H1 (cell line): ENCODE results near the gene ARAP3. TPM values are rescaled to one million over a fixed set of nuclear protein-coding genes. Genes with fewer than 3 reads are reported as not detected.

Source experiments
- CTCF ChIA-PET: fragments of 300-600 bp; sonication (Branson Sonifier 250); formaldehyde crosslinking; loops from one replicate; lab custom pipeline; 2021; ENCODE audit not compliant: partially characterized antibody; lab: Charles Lee
- POLR2A ChIA-PET: fragments of 300-600 bp; sonication (Branson Sonifier 250); formaldehyde crosslinking; loops from one replicate; lab custom pipeline; 2021; ENCODE audit warnings: inconsistent platforms; ENCODE audit not compliant: partially characterized antibody; lab: Charles Lee
- DNase-seq, 2 experiments: peaks; one replicate each; pipeline versions ENCODE4 v3.0.0 to v3.0.0-alpha.2; 2010 to 2022; ENCODE audit warnings: low spot score in 2 of 2, low read depth in 1 of 2, mixed read lengths in 1 of 2
- FAIRE-seq: peaks from 2 replicates; lab custom pipeline; 2011; peaks lifted over from hg19 to GRCh38; lab: Jason Lieb, UNC
- H2AFZ ChIP-seq: 2 replicates; pipeline ENCODE4 v1.8.1; 2012; ENCODE audit warnings: low read length, inconsistent platforms
- H2AK5ac ChIP-seq: 2 replicates; pipeline ENCODE4 v1.6.1; 2013; ENCODE audit warnings: low read depth, low read length
- H2BK120ac ChIP-seq: replicated peaks from 2 replicates; pipeline ENCODE3; 2013; ENCODE audit warnings: low read depth, low read length, inconsistent platforms
- H2BK12ac ChIP-seq: 2 replicates; pipeline ENCODE4 v1.6.1; 2013; ENCODE audit warnings: low read depth, low read length
- H2BK15ac ChIP-seq: 2 replicates; pipeline ENCODE4 v1.6.1; 2013; ENCODE audit warnings: low read length
- H2BK20ac ChIP-seq: 2 replicates; pipeline ENCODE4 v1.6.1; 2013; ENCODE audit warnings: low read length
- H2BK5ac ChIP-seq: 2 replicates; pipeline ENCODE4 v1.6.1; 2013; ENCODE audit warnings: low read depth, low read length
- H3K14ac ChIP-seq: 2 replicates; pipeline ENCODE4 v1.6.1; 2013; ENCODE audit warnings: inconsistent platforms; ENCODE audit not compliant: insufficient read length
- H3K18ac ChIP-seq: 2 replicates; pipeline ENCODE4 v1.6.1; 2013; ENCODE audit warnings: low read length; ENCODE audit errors: extremely low read depth
- H3K23ac ChIP-seq: 2 replicates; pipeline ENCODE4 v1.6.1; 2013; ENCODE audit warnings: inconsistent platforms; ENCODE audit not compliant: insufficient read length
- H3K23me2 ChIP-seq: 2 replicates; pipeline ENCODE4 v1.6.1; 2013; ENCODE audit warnings: low read depth, low read length
- H3K27ac ChIP-seq: 2 replicates; pipeline ENCODE4 v1.6.1; 2011; ENCODE audit warnings: low read depth, low read length, inconsistent platforms
- H3K27me3 ChIP-seq, 4 experiments: replicated peaks in 1 of 4; 1 replicate in 1 of 4; 2 replicates in 3 of 4; pipeline versions ENCODE4 v1.6.1 to v1.8.1; 2011 to 2013; ENCODE audit warnings: low read length in 3 of 4, mild to moderate bottlenecking in 3 of 4, inconsistent platforms in 2 of 4, mixed read lengths in 2 of 4, moderate library complexity in 1 of 4; ENCODE audit not compliant: control insufficient read depth in 3 of 4, insufficient read depth in 3 of 4; ENCODE audit errors: extremely low read depth in 1 of 4
- H3K36me3 ChIP-seq, 4 experiments: 2 replicates each; pipeline versions ENCODE4 v1.6.1 to v1.8.1; 2011 to 2013; ENCODE audit warnings: mild to moderate bottlenecking in 4 of 4, low read length in 3 of 4, moderate library complexity in 2 of 4, control low read depth in 1 of 4, inconsistent platforms in 1 of 4; ENCODE audit not compliant: insufficient read depth in 4 of 4, control insufficient read depth in 2 of 4
- H3K4ac ChIP-seq: replicated peaks from 2 replicates; pipeline ENCODE3; 2013; ENCODE audit warnings: low read length, low read depth, mixed read lengths, inconsistent platforms; ENCODE audit not compliant: insufficient read length
- H3K4me1 ChIP-seq, 4 experiments: replicated peaks in 1 of 4; 1 replicate in 1 of 4; 2 replicates in 3 of 4; pipeline versions ENCODE4 v1.6.1 to v1.8.1; 2011 to 2013; ENCODE audit warnings: low read length in 3 of 4, inconsistent platforms in 2 of 4, mixed read lengths in 1 of 4; ENCODE audit not compliant: insufficient read depth in 4 of 4, control insufficient read depth in 3 of 4
- H3K4me2 ChIP-seq, 2 experiments: 2 replicates each; pipeline versions ENCODE4 v1.6.1 to v1.8.1; 2011 to 2013; ENCODE audit warnings: low read depth in 2 of 2, low read length in 2 of 2, control low read depth in 1 of 2, inconsistent platforms in 1 of 2, mild to moderate bottlenecking in 1 of 2; ENCODE audit not compliant: insufficient read depth in 1 of 2
- H3K4me3 ChIP-seq, 4 experiments: fragments of 200-600, 300-600 bp in 1 of 4; sonication (generic), shearing (Covaris generic), sonication (Bioruptor Twin) in 1 of 4; 2 replicates each; pipeline versions ENCODE4 v1.5.1 to v1.8.1; 2011 to 2016; ENCODE audit warnings: low read length in 4 of 4, low read depth in 3 of 4, control low read depth in 2 of 4, inconsistent platforms in 2 of 4, mild to moderate bottlenecking in 2 of 4, mixed read lengths in 1 of 4, moderate library complexity in 1 of 4; ENCODE audit not compliant: insufficient read depth in 2 of 4; ENCODE audit errors: extremely low read depth in 1 of 4
- H3K56ac ChIP-seq: replicated peaks from 2 replicates; pipeline ENCODE3; 2013; ENCODE audit warnings: low read depth, mild to moderate bottlenecking, mixed read lengths, low read length, inconsistent platforms; ENCODE audit not compliant: insufficient read length
- H3K79me1 ChIP-seq: 2 replicates; pipeline ENCODE4 v1.6.1; 2013; ENCODE audit warnings: low read depth, low read length, control low read depth
- H3K79me2 ChIP-seq, 2 experiments: 2 replicates each; pipeline versions ENCODE4 v1.6.1 to v1.8.1; 2012 to 2013; ENCODE audit warnings: low read length in 2 of 2, mild to moderate bottlenecking in 2 of 2, inconsistent platforms in 1 of 2; ENCODE audit not compliant: insufficient read depth in 2 of 2, control insufficient read depth in 1 of 2
- H3K9ac ChIP-seq, 4 experiments: replicated peaks in 1 of 4; 1 replicate in 1 of 4; 2 replicates in 3 of 4; pipeline versions ENCODE4 v1.6.1 to v1.8.1; 2011 to 2013; ENCODE audit warnings: low read depth in 3 of 4, low read length in 3 of 4, control low read depth in 2 of 4, mild to moderate bottlenecking in 2 of 4, moderate library complexity in 2 of 4, inconsistent platforms in 1 of 4; ENCODE audit errors: extremely low read depth in 1 of 4
- H3K9me3 ChIP-seq, 2 experiments: 2 replicates each; pipeline versions ENCODE4 v1.6.1 to v1.8.1; 2012 to 2013; ENCODE audit warnings: mild to moderate bottlenecking in 2 of 2, moderate library complexity in 2 of 2, control low read depth in 1 of 2, inconsistent platforms in 1 of 2, low read depth in 1 of 2, low read length in 1 of 2, mixed read lengths in 1 of 2; ENCODE audit not compliant: insufficient read depth in 2 of 2
- H4K20me1 ChIP-seq, 2 experiments: replicated peaks in 1 of 2; 2 replicates each; pipeline versions ENCODE3 to v1.8.1; 2011 to 2013; ENCODE audit warnings: inconsistent platforms in 2 of 2, low read length in 2 of 2, mild to moderate bottlenecking in 1 of 2; ENCODE audit not compliant: insufficient read depth in 2 of 2, control insufficient read depth in 1 of 2
- H4K5ac ChIP-seq: 2 replicates; pipeline ENCODE4 v1.6.1; 2013; ENCODE audit warnings: low read length, low read depth, mixed read lengths, inconsistent platforms; ENCODE audit not compliant: insufficient read length
- H4K8ac ChIP-seq: 2 replicates; pipeline ENCODE4 v1.8.0; 2013; ENCODE audit warnings: mild to moderate bottlenecking, moderate library complexity, low read length, inconsistent platforms; ENCODE audit not compliant: insufficient read depth; ENCODE audit errors: extremely low read depth
- H4K91ac ChIP-seq: replicated peaks from 2 replicates; pipeline ENCODE3; 2013; ENCODE audit warnings: low read length, mixed read lengths, inconsistent platforms; ENCODE audit not compliant: insufficient read length
- MAFK ChIP-seq: IDR thresholded peaks from 2 replicates; pipeline ENCODE4 v1.6.1; 2012; ENCODE audit warnings: low read depth, mild to moderate bottlenecking, improper control_type of control experiment, low read length
- TEAD4 ChIP-seq: IDR thresholded peaks from 2 replicates; pipeline ENCODE4 v1.6.1; 2012; ENCODE audit warnings: low read depth, low read length, inconsistent platforms, mixed read lengths
- polyA plus RNA-seq, 7 experiments: library from polyadenylated mRNA; depleted of rRNA in 3 of 7; stranded (reverse) in 5 of 7; unstranded in 2 of 7; fragments of >200 nt in 5 of 7; fragments of 200-250 nt in 2 of 7; gene quantifications; 1 replicate in 5 of 7; 2 replicates in 1 of 7; 4 replicates in 1 of 7; pipeline versions ENCODE4 v1.2.1 to v1.2.3, GENCODE V29; 2011 to 2013; ENCODE audit warnings: missing spikeins in 2 of 7, mixed read lengths in 2 of 7
- total RNA-seq: library from RNA; stranded (reverse); fragmentation: NEBNext Ultra II Directional; extraction: Animal tissue kit (Norgen Biotek cat#: 25700); gene quantifications from 2 replicates; pipeline ENCODE4 v1.2.1, GENCODE V29; 2021

Gene ARAP3
- total and polyA plus RNA-seq, 2 of the 8 experiments (the other 6 are each of a cell fraction or from before 2014, with no cell fraction given), result 14.4 to 48.6 TPM

DNA sequence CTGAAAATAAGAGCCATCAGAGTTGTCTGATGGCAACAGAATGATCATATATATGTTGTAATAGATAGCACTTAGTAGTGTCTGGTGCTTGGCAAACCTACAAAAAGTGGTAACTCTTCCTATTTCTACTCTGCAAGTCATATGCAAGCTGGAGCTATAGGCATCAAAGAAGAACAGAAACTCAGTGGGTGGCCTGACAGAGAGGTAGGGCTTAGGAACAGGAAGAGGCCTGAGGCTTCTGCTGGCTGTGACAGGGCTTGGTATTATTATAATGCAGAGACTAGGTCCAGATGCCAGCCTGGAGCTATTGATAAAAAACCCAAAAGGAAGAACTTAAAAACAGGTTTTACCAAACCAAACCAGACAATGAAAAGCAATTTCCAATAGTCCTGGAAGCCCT is 58.8 kb downstream of the ARAP3 start:
- no peaks in the 10 kb centered on the region for H3K23me2 ChIP-seq
- H4K8ac ChIP-seq, result no peak overlapping the region
- no peak overlapping the region for H4K5ac ChIP-seq
- H3K9me3 ChIP-seq, result no peaks in the 10 kb centered on the region
- H2AK5ac ChIP-seq, result no peak overlapping the region
- H3K27me3 ChIP-seq, result no peaks in the 10 kb centered on the region
- no peak overlapping the region for H3K23ac ChIP-seq
- no peak overlapping the region for H2BK5ac ChIP-seq
- no peak overlapping the region for H2BK20ac ChIP-seq
- no peak overlapping the region for H4K91ac ChIP-seq
- peak overlapping the region in 1 of 4 experiments; percentile 3; a peak in 2 of 7 replicates for H3K9ac ChIP-seq
- no peak for FAIRE-seq
- peaks cover 0 to 4% (median 3%) of the 10 kb centered on the region in 4 experiments; a peak in 1 of 7 replicates for H3K4me1 ChIP-seq
- H2BK120ac ChIP-seq, result no peak overlapping the region
- H3K56ac ChIP-seq, result no peak overlapping the region
- no peak overlapping the region for H3K4ac ChIP-seq
- no peak overlapping the region for H2BK12ac ChIP-seq
- H3K36me3 ChIP-seq, result peaks cover 12 to 53% (median 36%) of the 10 kb centered on the region in 4 experiments; a peak in 7 of 8 replicates
- H2AFZ ChIP-seq, result no peak overlapping the region
- H3K79me1 ChIP-seq, result no peaks in the 10 kb centered on the region
- CTCF ChIA-PET, result interaction anchor here (0.7 to 11.4 kb wide), 3 partner anchors 11 to 1264 kb away, joined by 3 to 150 read pairs (median 5); no protein-coding TSS in a partner anchor
- no peak overlapping the region for H3K4me3 ChIP-seq
- H4K20me1 ChIP-seq, result no peaks in the 10 kb centered on the region
- H3K4me2 ChIP-seq, result peak overlapping the region in 1 of 2 experiments; percentile 1; a peak in 2 of 4 replicates
- no peak overlapping the region for H3K14ac ChIP-seq
- H3K18ac ChIP-seq, result no peak overlapping the region
- H3K27ac ChIP-seq, result no peak overlapping the region
- H3K79me2 ChIP-seq, result no peaks in the 10 kb centered on the region; a peak in 1 of 4 replicates
- POLR2A ChIA-PET, result interaction anchor here (1.0 to 1.7 kb wide), 4 partner anchors 10 to 29 kb away, joined by 3 to 11 read pairs (median 5); partner anchors contain the start of genes HDAC3 and RELL2
- H2BK15ac ChIP-seq, result no peak overlapping the region
- DNase-seq, result no peak
- TF ChIP-seq MAFK (no peak), TEAD4 (no peak)
